Myocyte (in vitro differentiated cells): ENCODE data around the gene TMEM250. TPM values are rescaled to one million over a fixed set of nuclear protein-coding genes. Genes with fewer than 3 reads are reported as not detected.

Experiments used
- DNase-seq: peaks from one replicate; pipeline ENCODE4 v3.0.0-alpha.2; 2012; ENCODE audit warnings: low read depth
- total RNA-seq: library from RNA; depleted of rRNA; stranded (reverse); fragments of >200 nt; gene quantifications from 2 replicates; pipeline ENCODE4 v1.2.3, GENCODE V29; 2014

The TMEM250 gene
- total RNA-seq, 1 donor from 2014 or later = 38.9 TPM

- DNase-seq = peak; percentile 41
These were observed 14.7 kb upstream of the TMEM250 start for GRCh38 chr9:136133191-136133958.

- DNase-seq = no peak
These were observed 13.9 kb upstream of the TMEM250 start for GRCh38 chr9:136132512-136133050.

GRCh38 chr9:136131629-136132511, 13.2 kb upstream of the TMEM250 start:
- DNase-seq = no peak

DNA sequence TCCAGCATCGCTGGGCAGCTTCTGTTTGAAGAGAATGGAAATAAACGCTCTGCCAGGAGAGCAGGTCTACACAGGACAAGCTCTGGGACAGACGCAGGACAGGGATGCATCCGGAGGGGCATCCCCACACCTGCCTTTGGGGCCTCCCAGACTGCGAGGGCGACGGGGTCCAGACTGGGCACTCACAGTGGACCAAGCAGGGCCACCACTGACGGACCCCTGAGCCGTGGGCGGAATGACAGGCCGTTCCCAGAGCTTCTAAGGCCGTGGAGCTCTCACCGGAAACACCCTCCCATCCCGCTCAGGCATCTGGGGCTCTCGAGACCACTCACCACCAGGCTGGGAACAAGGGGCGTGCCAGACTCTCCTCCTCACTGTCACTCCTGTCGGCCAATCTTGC, 10.5 kb upstream of the TMEM250 start:
- no peak for DNase-seq

DNA sequence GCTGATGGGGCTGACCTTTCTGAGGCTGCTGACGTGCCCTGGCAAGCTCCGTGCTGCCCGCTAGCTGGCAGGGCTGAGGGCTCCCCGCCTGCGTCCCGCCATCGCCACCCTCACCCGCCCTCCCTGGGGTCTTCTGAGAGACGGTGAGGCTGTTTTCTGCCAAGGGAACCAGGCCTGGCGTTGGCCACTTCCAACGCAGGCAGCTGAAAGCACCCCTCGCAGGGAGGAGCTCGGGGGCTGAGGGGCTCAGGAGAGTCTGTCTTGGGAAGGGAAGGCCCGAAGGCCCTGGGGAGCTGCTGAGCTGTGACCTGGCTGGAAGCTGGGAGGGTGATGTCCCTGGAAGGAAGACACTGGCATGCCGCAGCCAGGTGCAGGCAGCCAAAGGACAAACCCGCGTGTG, 9.8 kb upstream of the TMEM250 start:
- DNase-seq = no peak

GRCh38 chr9:136127313-136127712, 8.6 kb upstream of the TMEM250 start:
- DNase-seq = no peak

- no peak for DNase-seq
These were observed 6.5 kb upstream of the TMEM250 start for GRCh38 chr9:136124976-136125692.

- DNase-seq = peak; percentile 69
These were observed 4.0 kb upstream of the TMEM250 start for GRCh38 chr9:136122425-136123383.

DNA sequence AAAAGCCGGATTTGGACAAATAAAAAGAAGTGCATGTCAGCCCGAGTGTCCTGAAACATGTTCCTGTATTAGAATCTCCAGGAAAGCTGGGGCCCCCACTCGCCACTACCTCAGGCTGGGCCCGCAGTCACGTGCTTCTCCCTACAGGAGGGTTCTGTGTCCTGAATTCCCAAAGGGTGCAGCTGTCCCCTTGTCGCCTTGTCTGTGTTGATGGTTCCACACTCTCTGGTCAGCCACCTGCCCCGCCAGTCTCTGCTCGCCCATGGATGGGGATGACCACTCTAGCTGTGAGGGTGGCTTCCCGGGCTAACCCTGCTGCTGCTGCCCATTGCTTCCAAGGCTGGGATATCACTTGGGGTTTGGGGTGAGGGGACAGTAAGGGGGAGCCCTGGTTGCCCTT, 3.1 kb upstream of the TMEM250 start:
- peak; percentile 71 for DNase-seq

DNA sequence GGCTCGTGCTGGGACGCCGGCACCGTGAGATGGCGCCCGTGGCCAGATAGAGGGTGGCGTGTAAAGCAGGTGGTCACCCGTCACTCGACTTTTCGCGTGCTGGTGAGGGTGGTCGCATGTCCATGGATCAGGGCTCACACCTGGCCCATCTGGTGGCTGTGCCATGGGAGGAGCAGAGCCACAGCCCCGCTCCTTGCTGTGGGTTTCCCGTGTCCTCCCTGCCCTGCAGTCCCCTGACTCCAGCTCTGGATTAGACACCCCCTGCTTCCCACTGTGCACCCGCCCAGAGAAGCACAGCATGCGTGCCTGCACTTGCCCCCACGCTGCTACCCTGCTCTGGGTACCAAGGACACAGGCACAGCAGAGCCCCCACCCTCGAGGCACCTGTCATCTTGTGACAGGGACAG, 1.8 kb upstream of the TMEM250 start:
- DNase-seq = no peak

GRCh38 chr9:136119883-136120393, 1.3 kb upstream of the TMEM250 start:
- no peak for DNase-seq

- DNase-seq = peak; percentile 50
These were observed 597 bp upstream of the TMEM250 start for GRCh38 chr9:136119061-136119882.

DNA sequence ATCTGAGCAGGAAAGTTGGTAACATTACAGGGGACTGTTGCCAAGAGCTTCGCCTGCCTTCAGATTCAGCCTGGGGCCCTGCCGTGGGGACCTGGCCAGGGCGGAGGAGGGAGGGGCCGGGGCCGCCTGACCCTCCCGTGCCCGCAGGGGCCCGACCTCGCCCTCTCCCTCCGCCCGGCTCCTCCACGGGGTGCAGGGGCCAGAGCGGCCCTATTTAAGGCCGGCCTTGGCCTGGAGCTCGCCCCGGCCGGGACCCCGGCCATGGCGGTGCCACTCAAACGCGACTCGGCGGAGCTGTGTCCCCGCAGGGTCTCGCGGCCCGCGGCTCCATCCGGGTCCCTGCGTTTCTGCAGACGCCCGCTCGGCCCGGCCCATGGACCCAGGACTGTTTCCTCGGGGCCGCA, 757 bp downstream of the TMEM250 start:
- DNase-seq = peak; percentile 20

GRCh38 chr9:136117291-136117915, 1.3 kb downstream of the TMEM250 start:
- DNase-seq = peak; percentile 36

- no peak for DNase-seq
These were observed 2.1 kb downstream of the TMEM250 start for GRCh38 chr9:136116360-136117098.

DNA sequence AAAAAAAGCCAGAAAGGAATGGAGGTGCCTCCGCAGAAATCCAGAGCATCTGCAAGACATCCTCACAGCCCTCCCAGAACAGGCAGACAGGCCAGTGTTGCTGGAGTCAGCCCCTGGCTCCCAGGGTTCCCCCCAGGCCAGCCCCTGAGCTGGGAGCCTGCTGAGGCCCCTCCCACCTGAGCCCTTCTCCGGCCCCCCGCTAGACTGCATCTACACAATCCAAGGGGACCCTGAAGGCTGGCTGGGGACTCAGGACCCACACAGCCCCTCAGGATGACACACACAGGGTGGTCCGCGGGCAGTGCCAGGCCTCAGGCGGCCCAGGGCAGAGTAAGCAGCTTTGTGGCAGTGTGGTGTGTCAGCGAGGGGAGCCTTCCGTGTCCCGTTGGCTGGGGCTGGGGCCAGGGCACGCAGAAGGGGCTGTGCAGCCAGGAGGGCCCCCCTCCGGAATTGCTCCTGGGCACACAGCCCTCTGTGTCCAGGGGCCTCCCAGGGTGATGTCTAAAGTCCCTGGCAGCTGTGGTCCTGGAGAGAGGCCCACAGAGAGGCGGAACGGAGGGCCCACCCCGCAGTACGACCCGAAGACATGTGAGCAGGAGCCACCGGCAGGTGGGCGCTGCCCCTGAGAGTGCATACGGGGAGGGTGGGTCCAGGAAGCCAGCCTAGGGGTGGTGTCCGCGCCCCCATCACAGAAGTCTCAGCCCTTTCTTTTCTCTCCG, 2.9 kb downstream of the TMEM250 start:
- DNase-seq = no peak

DNA sequence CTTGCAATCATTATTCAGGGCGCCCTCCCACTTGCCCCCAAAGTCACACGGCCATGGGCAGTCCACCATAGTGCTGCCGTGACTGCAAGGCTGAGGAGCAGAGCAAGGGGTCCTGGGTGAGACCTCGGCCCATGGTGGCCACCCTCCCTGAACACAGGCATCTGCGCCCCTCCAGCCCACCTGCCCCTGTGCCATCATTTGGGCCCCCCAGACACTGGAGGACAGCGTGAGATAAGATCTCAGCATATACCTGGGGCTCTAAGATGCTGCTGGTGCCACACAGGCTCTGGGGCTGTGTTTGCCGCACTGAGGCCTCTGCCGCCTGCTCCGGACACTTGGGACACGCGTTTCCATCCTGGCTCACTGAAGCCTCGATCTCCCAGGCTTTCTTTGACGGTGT, 3.5 kb downstream of the TMEM250 start:
- no peak for DNase-seq
